ENCODE results near the gene PTPRM.

PTPRM gene

DNA sequence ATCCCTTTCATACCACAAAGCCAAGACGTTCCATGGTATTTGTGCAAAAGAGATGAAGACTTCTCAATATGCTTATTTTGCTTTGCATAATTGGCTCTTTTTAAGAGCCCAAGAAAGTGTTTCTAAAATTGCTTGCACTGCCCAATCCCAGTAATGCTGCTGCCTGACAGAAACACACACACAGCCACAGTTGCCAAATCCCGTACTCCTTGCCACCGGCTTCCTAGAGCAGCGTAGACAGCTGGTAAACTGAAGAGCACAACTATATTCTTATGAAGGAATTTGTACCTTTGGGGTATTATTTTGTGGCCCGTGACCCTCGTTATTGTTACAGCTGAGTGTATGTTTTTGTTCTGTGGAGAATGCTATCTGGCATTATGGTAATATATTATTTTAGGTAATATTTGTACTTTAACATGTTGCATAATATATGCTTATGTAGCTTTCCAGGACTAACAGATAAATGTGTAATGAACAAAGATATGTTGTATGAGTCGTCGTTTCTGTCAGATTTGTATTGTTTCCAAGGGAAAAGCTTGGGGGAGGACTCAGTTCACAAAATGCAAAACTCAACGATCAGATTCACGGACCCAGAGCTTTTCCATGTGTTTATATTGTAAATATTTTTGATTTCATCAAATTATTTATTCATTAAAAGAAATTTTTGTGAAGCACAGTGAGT lies 839.2 kb downstream of the PTPRM start:
- no peak for FAIRE-seq
- DNase-seq (ENCODE audit: insufficient read length, low spot score) = no peak
- TF ChIP-seq SPI1 (IDR thresholded peaks at IDR 0.05; ENCODE audit: low read depth, low read length) (no peak), PAX5 (IDR thresholded peaks at IDR 0.05; ENCODE audit: insufficient read depth, low read length, severe bottlenecking) (no peak), POLR2AphosphoS5 (IDR thresholded peaks at IDR 0.05; ENCODE audit: low read depth, low read length) (no peak), POLR2A (IDR thresholded peaks at IDR 0.05; ENCODE audit: low read depth, low read length) (no peak), TAF1 (IDR thresholded peaks at IDR 0.05; ENCODE audit: low read depth, low read length) (no peak), POU2F2 (IDR thresholded peaks at IDR 0.05; ENCODE audit: low read depth, low read length) (no peak)

DNA sequence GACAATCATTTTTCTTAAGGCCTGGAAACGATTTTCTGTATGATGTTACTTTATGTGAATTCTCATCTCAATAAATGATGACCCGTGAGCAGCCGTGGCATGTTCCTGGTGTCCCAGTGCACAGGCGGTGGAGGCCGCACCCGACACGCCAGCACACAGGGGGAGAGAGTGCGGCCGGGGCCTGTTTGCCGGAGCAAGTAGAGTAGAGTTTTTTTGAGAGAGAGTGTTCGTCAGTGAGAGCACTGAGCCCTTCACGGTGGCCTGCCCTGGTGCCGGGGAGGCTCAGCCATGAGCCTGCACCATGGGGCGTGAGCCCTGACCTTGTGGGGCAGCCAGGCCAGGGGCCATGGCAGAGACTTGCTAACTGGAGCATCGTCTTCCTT lies 839.7 kb downstream of the PTPRM start:
- DNase-seq (ENCODE audit: insufficient read length, low spot score) (no peak), FAIRE-seq (no peak)
- TF ChIP-seq POLR2A (IDR thresholded peaks at IDR 0.05; ENCODE audit: low read depth, low read length) (no peak), TAF1 (IDR thresholded peaks at IDR 0.05; ENCODE audit: low read depth, low read length) (no peak), PAX5 (IDR thresholded peaks at IDR 0.05; ENCODE audit: insufficient read depth, low read length, severe bottlenecking) (no peak), POLR2AphosphoS5 (IDR thresholded peaks at IDR 0.05; ENCODE audit: low read depth, low read length) (no peak), SPI1 (IDR thresholded peaks at IDR 0.05; ENCODE audit: low read depth, low read length) (no peak), POU2F2 (IDR thresholded peaks at IDR 0.05; ENCODE audit: low read depth, low read length) (no peak)

DNA sequence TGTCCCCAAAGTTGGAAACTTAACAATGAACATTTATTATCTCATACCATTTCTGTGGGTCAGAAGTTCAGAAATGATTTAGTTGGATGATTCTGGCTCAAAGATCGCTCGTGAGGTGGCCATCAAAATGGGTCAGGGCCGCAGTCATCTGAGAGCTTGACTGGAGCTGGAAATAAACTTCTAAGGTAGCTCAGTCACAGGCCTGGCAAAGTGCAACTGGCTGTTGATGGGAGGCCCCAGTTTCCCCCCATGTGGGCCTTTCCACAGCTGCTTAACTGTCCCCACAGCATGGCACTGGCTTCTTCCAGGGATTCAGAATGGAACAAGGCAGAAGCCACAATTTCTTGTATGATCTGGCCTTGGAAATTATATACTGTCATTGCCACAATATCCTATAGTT lies 842.0 kb downstream of the PTPRM start:
- DNase-seq (ENCODE audit: insufficient read length, low spot score) = no peak
- TF ChIP-seq SPI1 (IDR thresholded peaks at IDR 0.05; ENCODE audit: low read depth, low read length) (no peak), POLR2A (IDR thresholded peaks at IDR 0.05; ENCODE audit: low read depth, low read length) (no peak), PAX5 (IDR thresholded peaks at IDR 0.05; ENCODE audit: insufficient read depth, low read length, severe bottlenecking) (no peak), TAF1 (IDR thresholded peaks at IDR 0.05; ENCODE audit: low read depth, low read length) (no peak), POU2F2 (IDR thresholded peaks at IDR 0.05; ENCODE audit: low read depth, low read length) (no peak), POLR2AphosphoS5 (IDR thresholded peaks at IDR 0.05; ENCODE audit: low read depth, low read length) (no peak)
- FAIRE-seq = no peak

DNA sequence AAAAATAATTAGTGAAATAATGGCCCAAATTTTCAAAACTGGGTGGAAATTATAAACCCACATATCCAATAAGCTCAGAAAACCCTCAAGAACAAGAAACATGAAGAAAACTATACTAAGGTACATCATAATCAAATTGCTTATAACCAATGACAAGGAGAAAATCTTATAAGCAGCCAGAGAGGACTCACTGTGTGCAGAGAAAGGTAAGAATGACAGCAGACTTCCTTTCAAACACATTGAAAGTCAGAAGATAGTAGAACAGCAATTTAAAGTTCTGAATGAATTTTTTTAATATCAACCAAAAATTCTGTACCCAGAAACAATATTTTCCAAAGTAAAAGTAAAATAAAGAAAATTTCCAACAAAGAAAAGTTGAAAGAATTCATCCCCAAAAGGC lies 844.4 kb downstream of the PTPRM start:
- no peak for TF ChIP-seq TAF1 (IDR thresholded peaks at IDR 0.05; ENCODE audit: low read depth, low read length)
- no peak for TF ChIP-seq SPI1 (IDR thresholded peaks at IDR 0.05; ENCODE audit: low read depth, low read length)
- no peak for TF ChIP-seq PAX5 (IDR thresholded peaks at IDR 0.05; ENCODE audit: insufficient read depth, low read length, severe bottlenecking)
- no peak for TF ChIP-seq POLR2A (IDR thresholded peaks at IDR 0.05; ENCODE audit: low read depth, low read length)
- no peak for TF ChIP-seq POLR2AphosphoS5 (IDR thresholded peaks at IDR 0.05; ENCODE audit: low read depth, low read length)
- TF ChIP-seq POU2F2 (IDR thresholded peaks at IDR 0.05; ENCODE audit: low read depth, low read length) = no peak
- DNase-seq (ENCODE audit: insufficient read length, low spot score) (no peak), FAIRE-seq (no peak)

DNA sequence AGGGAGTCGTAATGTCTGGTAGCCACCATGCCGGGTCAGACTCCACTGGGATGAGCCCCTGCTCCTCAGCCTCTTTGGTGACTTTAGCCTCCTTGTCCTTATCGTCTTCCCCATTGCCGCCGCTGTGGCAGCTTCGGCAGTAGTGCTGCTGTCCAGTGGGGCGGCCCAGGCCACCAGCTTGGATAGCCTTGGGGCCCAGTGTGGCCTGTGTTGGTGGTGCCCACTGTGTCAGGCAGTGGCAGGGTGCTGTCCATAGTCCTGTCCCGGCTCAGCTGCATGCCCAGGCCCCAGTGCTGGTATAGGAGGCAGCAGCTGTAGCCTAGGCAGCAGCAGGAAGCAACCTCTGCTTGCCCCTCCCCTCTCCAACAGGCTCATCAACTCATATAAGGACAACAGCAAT lies 845.0 kb downstream of the PTPRM start:
- no peak for FAIRE-seq
- TF ChIP-seq TAF1 (IDR thresholded peaks at IDR 0.05; ENCODE audit: low read depth, low read length) = no peak
- no peak for TF ChIP-seq POLR2AphosphoS5 (IDR thresholded peaks at IDR 0.05; ENCODE audit: low read depth, low read length)
- no peak for TF ChIP-seq POU2F2 (IDR thresholded peaks at IDR 0.05; ENCODE audit: low read depth, low read length)
- TF ChIP-seq SPI1 (IDR thresholded peaks at IDR 0.05; ENCODE audit: low read depth, low read length) = no peak
- TF ChIP-seq PAX5 (IDR thresholded peaks at IDR 0.05; ENCODE audit: insufficient read depth, low read length, severe bottlenecking) = no peak
- no peak for TF ChIP-seq POLR2A (IDR thresholded peaks at IDR 0.05; ENCODE audit: low read depth, low read length)
- no peak for DNase-seq (ENCODE audit: insufficient read length, low spot score)

DNA sequence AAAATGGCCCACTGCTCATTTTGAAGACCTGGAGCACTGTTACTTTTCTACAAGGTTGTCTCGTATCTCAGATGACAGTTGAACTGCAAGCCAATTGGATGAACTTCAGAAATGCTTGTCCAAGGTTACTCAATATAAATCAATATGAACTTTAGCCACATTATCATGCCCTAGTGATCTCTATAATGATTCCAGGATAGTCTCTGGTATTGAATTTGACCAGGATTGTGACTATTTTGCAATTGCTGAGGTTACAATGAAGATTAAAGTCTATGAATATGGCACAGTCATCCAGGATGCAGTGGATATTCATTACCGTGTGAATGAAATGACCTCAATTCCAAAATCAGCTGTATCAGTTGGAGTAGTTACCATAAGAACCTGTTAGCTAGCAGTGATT lies 846.1 kb downstream of the PTPRM start:
- no peak for FAIRE-seq
- TF ChIP-seq POU2F2 (IDR thresholded peaks at IDR 0.05; ENCODE audit: low read depth, low read length) = no peak
- no peak for TF ChIP-seq TAF1 (IDR thresholded peaks at IDR 0.05; ENCODE audit: low read depth, low read length)
- TF ChIP-seq SPI1 (IDR thresholded peaks at IDR 0.05; ENCODE audit: low read depth, low read length) = no peak
- TF ChIP-seq POLR2A (IDR thresholded peaks at IDR 0.05; ENCODE audit: low read depth, low read length) = no peak
- no peak for TF ChIP-seq PAX5 (IDR thresholded peaks at IDR 0.05; ENCODE audit: insufficient read depth, low read length, severe bottlenecking)
- no peak for TF ChIP-seq POLR2AphosphoS5 (IDR thresholded peaks at IDR 0.05; ENCODE audit: low read depth, low read length)

DNA sequence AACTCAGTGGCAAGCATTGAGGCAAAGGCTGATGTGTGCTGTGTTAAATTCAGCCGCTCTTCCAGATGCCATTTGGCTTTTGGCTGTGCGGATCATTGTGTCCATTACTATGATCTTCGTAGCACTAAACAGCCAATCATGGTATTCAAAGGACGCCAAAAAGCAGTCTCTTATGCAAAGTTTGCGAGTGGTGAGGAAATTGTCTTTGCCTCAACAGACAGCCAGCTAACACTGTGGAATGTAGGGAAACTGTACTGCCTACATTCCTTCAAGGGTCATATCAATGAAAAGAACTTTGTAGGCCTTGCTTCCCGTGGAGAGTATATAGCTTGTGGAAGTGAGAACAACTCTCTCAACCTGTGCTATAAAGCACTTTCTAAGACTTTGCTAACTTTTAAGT lies 846.6 kb downstream of the PTPRM start:
- no peak for DNase-seq (ENCODE audit: insufficient read length, low spot score)
- TF ChIP-seq POLR2A (IDR thresholded peaks at IDR 0.05; ENCODE audit: low read depth, low read length) (no peak), TAF1 (IDR thresholded peaks at IDR 0.05; ENCODE audit: low read depth, low read length) (no peak), PAX5 (IDR thresholded peaks at IDR 0.05; ENCODE audit: insufficient read depth, low read length, severe bottlenecking) (no peak)
- FAIRE-seq = no peak

More for the DNA sequence above, 846.1 kb downstream of the PTPRM start:
- DNase-seq (ENCODE audit: insufficient read length, low spot score) = no peak

DNA sequence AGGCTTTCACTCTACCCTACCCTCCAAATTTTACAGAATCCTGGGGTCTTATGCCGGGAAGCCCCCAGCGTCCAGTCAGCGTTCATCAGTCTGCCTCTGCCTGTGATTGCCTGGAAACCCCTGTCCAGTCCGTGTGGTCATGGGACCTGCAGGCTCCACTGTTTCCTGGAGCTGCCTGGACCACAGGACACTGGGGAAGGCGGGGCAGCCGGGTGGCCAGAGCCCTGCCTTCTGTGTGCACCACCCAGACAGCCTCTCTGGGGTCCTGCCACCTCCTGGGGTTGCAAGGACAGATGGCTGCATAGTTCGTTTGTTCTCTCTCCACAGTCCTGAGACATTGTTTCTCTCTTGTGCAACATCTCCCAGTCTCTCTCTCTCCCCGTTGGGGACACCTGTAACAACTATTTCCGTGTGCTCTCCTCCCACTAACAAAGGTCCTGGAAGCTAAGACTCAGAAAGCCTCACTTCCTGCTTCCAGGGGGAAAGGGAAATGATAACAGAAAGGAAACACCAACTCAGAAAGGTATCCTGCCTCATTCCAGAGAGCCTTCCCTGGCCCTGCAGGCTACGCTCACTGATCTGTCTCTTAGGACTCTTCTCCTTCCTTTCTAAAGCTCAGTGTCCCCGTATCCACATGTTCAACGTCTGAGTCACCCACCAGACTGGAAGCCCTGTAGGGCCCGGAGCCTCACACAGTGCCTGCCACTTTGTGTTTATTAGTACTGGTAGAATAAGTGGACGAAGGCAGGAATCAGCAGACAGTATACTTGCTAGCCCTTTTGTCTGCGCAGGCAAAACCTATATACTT lies 849.3 kb downstream of the PTPRM start:
- TF ChIP-seq POU2F2 (IDR thresholded peaks at IDR 0.05; ENCODE audit: low read depth, low read length) (no peak), POLR2A (IDR thresholded peaks at IDR 0.05; ENCODE audit: low read depth, low read length) (no peak), POLR2AphosphoS5 (IDR thresholded peaks at IDR 0.05; ENCODE audit: low read depth, low read length) (no peak), SPI1 (IDR thresholded peaks at IDR 0.05; ENCODE audit: low read depth, low read length) (no peak), PAX5 (IDR thresholded peaks at IDR 0.05; ENCODE audit: insufficient read depth, low read length, severe bottlenecking) (no peak), TAF1 (IDR thresholded peaks at IDR 0.05; ENCODE audit: low read depth, low read length) (no peak)
- FAIRE-seq (no peak), DNase-seq (ENCODE audit: insufficient read length, low spot score) (no peak)

DNA sequence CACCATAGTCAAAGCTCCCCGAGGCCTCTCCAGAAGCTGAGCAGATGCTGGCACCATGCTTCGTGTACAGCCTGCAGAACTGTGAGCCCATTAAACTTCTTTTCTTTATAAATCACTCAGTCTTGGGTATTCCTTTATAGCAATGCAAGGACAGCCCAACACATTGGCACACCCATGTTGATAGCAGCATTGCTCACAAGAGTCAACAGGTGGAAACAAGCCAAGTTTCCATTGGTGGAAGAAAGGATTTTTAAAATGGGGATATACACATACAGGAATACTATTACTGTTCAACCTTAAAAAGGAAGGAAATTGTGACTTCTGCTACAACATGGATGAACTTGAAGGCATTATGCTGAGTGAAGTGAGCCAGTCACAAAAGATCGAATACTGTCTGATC lies 855.3 kb downstream of the PTPRM start:
- no peak for FAIRE-seq
- TF ChIP-seq SPI1 (IDR thresholded peaks at IDR 0.05; ENCODE audit: low read depth, low read length) (no peak), PAX5 (IDR thresholded peaks at IDR 0.05; ENCODE audit: insufficient read depth, low read length, severe bottlenecking) (no peak), TAF1 (IDR thresholded peaks at IDR 0.05; ENCODE audit: low read depth, low read length) (no peak), POLR2AphosphoS5 (IDR thresholded peaks at IDR 0.05; ENCODE audit: low read depth, low read length) (no peak), POLR2A (IDR thresholded peaks at IDR 0.05; ENCODE audit: low read depth, low read length) (no peak), POU2F2 (IDR thresholded peaks at IDR 0.05; ENCODE audit: low read depth, low read length) (no peak)
- DNase-seq (ENCODE audit: insufficient read length, low spot score) = no peak

Measured in GM12891 (cell line).